GM23338 (cell line): ENCODE data around the gene KCNF1. TPM values are rescaled to one million over a fixed set of nuclear protein-coding genes. Genes with fewer than 3 reads are reported as not detected.

Experiments
- ATAC-seq: fragments of 200-7000 bp; cut with Tn5 transposase; 3 replicates; pipeline ENCODE4 v1.9.1; 2020
- DNase-seq: peaks from one replicate; pipeline ENCODE4 v3.0.0-alpha.2; 2015; ENCODE audit warnings: low spot score
- H2AFZ ChIP-seq: fragments of 200-600 bp; sonication (generic); 2 replicates; pipeline ENCODE4 v1.8.0; 2016; ENCODE audit warnings: antibody characterized with exemption, mild to moderate bottlenecking, moderate library complexity
- H3F3A ChIP-seq: fragments of 200-600 bp; sonication (generic); replicated peaks from 2 replicates; pipeline ENCODE4 v1.8.0; 2017; ENCODE audit warnings: antibody characterized with exemption, mixed run types, low read depth
- H3K27ac ChIP-seq: fragments of 200-600 bp; sonication (generic); 2 replicates; pipeline ENCODE4 v1.6.1; 2016; ENCODE audit warnings: low read depth
- H3K27me3 ChIP-seq: fragments of 200-600 bp; sonication (generic); 2 replicates; pipeline ENCODE4 v1.8.0; 2016; ENCODE audit warnings: mild to moderate bottlenecking, mixed run types, moderate library complexity; ENCODE audit not compliant: insufficient read depth
- H3K36me3 ChIP-seq: fragments of 200-600 bp; sonication (generic); 2 replicates; pipeline ENCODE4 v1.8.0; 2016; ENCODE audit warnings: mild to moderate bottlenecking; ENCODE audit not compliant: insufficient read depth
- H3K4me1 ChIP-seq: fragments of 200-600 bp; sonication (generic); 2 replicates; pipeline ENCODE4 v1.8.0; 2016; ENCODE audit warnings: mild to moderate bottlenecking, moderate library complexity; ENCODE audit not compliant: insufficient read depth
- H3K4me2 ChIP-seq: fragments of 200-600 bp; sonication (generic); 2 replicates; pipeline ENCODE4 v1.7.1; 2017; ENCODE audit warnings: mixed run types
- H3K4me3 ChIP-seq: fragments of 200-600 bp; sonication (generic); 2 replicates; pipeline ENCODE4 v1.6.1; 2016; ENCODE audit warnings: mixed run types
- H3K79me2 ChIP-seq: fragments of 200-600 bp; sonication (generic); replicated peaks from 2 replicates; pipeline ENCODE4 v1.8.0; 2017; ENCODE audit warnings: mild to moderate bottlenecking; ENCODE audit not compliant: insufficient read depth
- H3K9me2 ChIP-seq: fragments of 200-600 bp; sonication (generic); 2 replicates; pipeline ENCODE4 v1.8.0; 2017; ENCODE audit not compliant: insufficient read depth
- H4K20me1 ChIP-seq: fragments of 200-600 bp; sonication (generic); replicated peaks from 2 replicates; pipeline ENCODE4 v1.8.0; 2017; ENCODE audit warnings: mild to moderate bottlenecking; ENCODE audit not compliant: insufficient read depth
- H3K27ac Mint-ChIP-seq: 2 replicates; pipeline ENCODE4 v1.8.0; 2020; ENCODE audit warnings: inconsistent platforms, mild to moderate bottlenecking, moderate library complexity, mixed read lengths
- H3K27me3 Mint-ChIP-seq: 3 replicates; pipeline ENCODE4 v1.8.0; 2022; ENCODE audit warnings: low read depth, mild to moderate bottlenecking, moderate library complexity, mixed read lengths, inconsistent platforms; ENCODE audit not compliant: insufficient read depth, poor library complexity
- H3K36me3 Mint-ChIP-seq: 3 replicates; pipeline ENCODE4 v1.8.0; 2021; ENCODE audit warnings: low read depth, mild to moderate bottlenecking, inconsistent platforms, moderate library complexity, mixed read lengths
- H3K4me1 Mint-ChIP-seq: 3 replicates; pipeline ENCODE4 v1.8.0; 2020; ENCODE audit warnings: mild to moderate bottlenecking, inconsistent platforms, mixed read lengths
- H3K4me3 Mint-ChIP-seq: 3 replicates; pipeline ENCODE4 v1.8.0; 2021; ENCODE audit warnings: moderate library complexity, mild to moderate bottlenecking, inconsistent platforms, mixed read lengths
- H3K9me3 Mint-ChIP-seq: 3 replicates; pipeline ENCODE4 v1.8.0; 2020; ENCODE audit warnings: moderate library complexity, mild to moderate bottlenecking, inconsistent platforms, mixed read lengths
- CREB1 ChIP-seq: fragments of 250-450 bp; sonication (Bioruptor Pico); IDR thresholded peaks from 2 replicates; pipeline ENCODE4 v1.5.0; 2020; ENCODE audit warnings: low read depth, mild to moderate bottlenecking, moderate library complexity
- CTCF ChIP-seq, 2 experiments: fragments of 200-600 bp in 1 of 2; sonication (generic) in 1 of 2; conservative IDR thresholded peaks; 2 replicates each; pipeline versions ENCODE4 v1.5.1 to v1.6.1; 2016 to 2017; ENCODE audit warnings: antibody characterized with exemption in 2 of 2, low read depth in 2 of 2, mild to moderate bottlenecking in 2 of 2, moderate library complexity in 1 of 2
- EZH2phosphoT487 ChIP-seq: fragments of 200-600 bp; sonication (generic); IDR thresholded peaks from one replicate; pipeline ENCODE4 v1.8.1; 2018; ENCODE audit warnings: antibody characterized with exemption; ENCODE audit not compliant: unreplicated experiment
- JUNB ChIP-seq: IDR thresholded peaks from one replicate; pipeline ENCODE4 v1.6.1; 2016; ENCODE audit warnings: antibody characterized with exemption; ENCODE audit not compliant: unreplicated experiment
- NANOG ChIP-seq: IDR thresholded peaks from 2 replicates; pipeline ENCODE4 v1.6.1; 2016; ENCODE audit warnings: antibody characterized with exemption, borderline replicate concordance
- POLR2AphosphoS5 ChIP-seq: IDR thresholded peaks from 2 replicates; pipeline ENCODE4 v1.6.1; 2016; ENCODE audit warnings: antibody characterized with exemption, low read depth
- REST ChIP-seq: IDR thresholded peaks from one replicate; pipeline ENCODE4 v1.6.1; 2018; ENCODE audit warnings: antibody characterized with exemption; ENCODE audit not compliant: unreplicated experiment
- ZNF114 ChIP-seq: fragments of 250-450 bp; sonication (Bioruptor Pico); IDR thresholded peaks from 2 replicates; pipeline ENCODE4 v1.5.0; 2020; ENCODE audit warnings: mild to moderate bottlenecking, moderate library complexity
- ZNF331 ChIP-seq: fragments of 250-450 bp; sonication (Bioruptor Pico); IDR thresholded peaks from 2 replicates; pipeline ENCODE4 v1.5.0; 2020; ENCODE audit warnings: low read depth, mild to moderate bottlenecking, moderate library complexity
- polyA plus RNA-seq: library from polyadenylated mRNA; unstranded; fragments of >200 nt; fragmentation: Nextera tagmentation; extraction: Ambion mirVana; gene quantifications from 2 replicates; pipeline ENCODE4 v1.2.1, GENCODE V29; 2016
- total RNA-seq: library from RNA; depleted of rRNA; stranded (reverse); fragments of >200 nt; shearing (Covaris generic); gene quantifications from 2 replicates; pipeline ENCODE4 v1.2.3, GENCODE V29; 2014
- TF ChIP-seq, protein P1 (sequence below): fragments of 250-450 bp; sonication (Bioruptor Pico); IDR thresholded peaks from 2 replicates; pipeline ENCODE4 v1.5.0; 2020; ENCODE audit warnings: mild to moderate bottlenecking, moderate library complexity
- TF ChIP-seq, protein P2 (sequence below): IDR thresholded peaks from 2 replicates; pipeline ENCODE4 v1.6.1; 2016; ENCODE audit warnings: antibody characterized with exemption

KCNF1 gene
- total and polyA plus RNA-seq, 2 experiments from 2014 or later: 0.11 to 1.5 TPM

DNA sequence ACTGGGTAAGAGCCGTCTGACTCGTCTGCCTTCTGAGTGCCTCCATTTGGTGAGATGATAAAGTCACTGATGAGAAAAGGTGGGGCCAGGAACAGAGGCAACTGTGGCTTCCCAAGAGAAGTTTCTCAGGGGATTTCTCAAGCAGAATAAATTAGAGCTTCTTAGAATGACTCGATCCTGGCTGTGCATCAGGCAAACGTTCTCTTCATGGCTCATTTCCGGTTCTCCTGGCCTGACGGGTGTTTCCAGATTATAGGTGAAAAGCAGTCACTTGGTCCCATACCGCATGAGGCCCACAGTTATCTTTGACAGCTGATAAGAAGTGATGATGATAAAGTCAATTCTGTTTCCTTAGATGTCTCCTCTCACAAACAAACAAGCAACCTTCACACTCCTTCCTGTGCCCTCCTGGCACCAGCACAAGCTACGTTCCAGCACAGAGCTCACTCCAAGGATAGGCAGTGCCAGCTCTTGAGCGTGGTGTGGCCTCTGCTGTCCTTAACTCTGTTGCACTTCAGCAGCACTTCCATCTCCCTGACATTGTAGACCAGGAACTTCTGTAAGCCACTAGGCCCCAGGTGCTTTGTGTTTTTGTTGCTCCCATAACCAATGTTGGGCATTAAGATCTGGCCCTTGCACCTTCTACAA lies 37.8 kb upstream of the KCNF1 start (continued):
- TF ChIP-seq NANOG: no peak

DNA sequence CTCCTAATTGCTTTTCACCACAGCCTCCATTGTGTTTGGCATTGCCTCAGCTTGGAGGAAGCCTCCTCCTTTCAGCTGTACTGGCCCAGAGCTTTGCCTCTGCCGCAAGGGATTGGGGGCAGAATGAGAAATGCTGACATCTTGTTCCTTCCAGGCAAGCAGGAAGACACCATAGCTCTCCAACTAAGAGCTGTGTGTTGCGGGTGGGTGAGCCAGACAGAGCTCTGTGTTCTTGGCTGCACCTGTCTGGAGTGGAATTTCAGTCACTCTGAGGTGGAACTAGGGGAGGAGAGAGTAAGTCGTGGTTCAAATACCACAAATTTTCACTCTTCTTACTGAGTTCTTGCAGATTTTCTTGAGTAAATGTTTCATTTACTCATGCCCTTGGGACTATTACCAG lies 36.6 kb upstream of the KCNF1 start:
- Histone ChIP-seq H3K36me3 (no peaks in the 10 kb centered on the region; the same call in 1 of the 2 replicates), H3K27me3 (no peaks in the 10 kb centered on the region), H3K4me2 (no peak overlapping the region), H3F3A (no peaks in the 10 kb centered on the region), H3K27ac (no peak overlapping the region), H3K4me1 (peaks cover 3% of the 10 kb centered on the region; the same call in 1 of the 2 replicates), H3K79me2 (no peaks in the 10 kb centered on the region), H3K9me2 (no peaks in the 10 kb centered on the region), H3K4me3 (no peak overlapping the region), H4K20me1 (no peaks in the 10 kb centered on the region), H2AFZ (no peak overlapping the region)
- no peak for ATAC-seq
- no peak overlapping the region for H3K4me3 Mint-ChIP-seq
- peaks cover 8% of the 10 kb centered on the region for H3K27me3 Mint-ChIP-seq
- no peak for DNase-seq
- peaks cover 11% of the 10 kb centered on the region for H3K4me1 Mint-ChIP-seq
- peaks cover 4% of the 10 kb centered on the region; the same call in 1 of the 3 replicates for H3K36me3 Mint-ChIP-seq
- peaks cover 12% of the 10 kb centered on the region; the same call in 2 of the 3 replicates for H3K9me3 Mint-ChIP-seq
- TF ChIP-seq EZH2phosphoT487 (no peak), CTCF (conservative IDR thresholded peaks at IDR 0.05; ENCODE audit: low read depth in 2 of 2) (no peak), JUNB (no peak), CREB1 (CRISPR knock-in tag) (no peak), POLR2AphosphoS5 (no peak), NANOG (no peak), REST (no peak), ZNF331 (CRISPR knock-in tag) (no peak), ZNF114 (CRISPR knock-in tag) (no peak)
- TF ChIP-seq, protein P1, sequence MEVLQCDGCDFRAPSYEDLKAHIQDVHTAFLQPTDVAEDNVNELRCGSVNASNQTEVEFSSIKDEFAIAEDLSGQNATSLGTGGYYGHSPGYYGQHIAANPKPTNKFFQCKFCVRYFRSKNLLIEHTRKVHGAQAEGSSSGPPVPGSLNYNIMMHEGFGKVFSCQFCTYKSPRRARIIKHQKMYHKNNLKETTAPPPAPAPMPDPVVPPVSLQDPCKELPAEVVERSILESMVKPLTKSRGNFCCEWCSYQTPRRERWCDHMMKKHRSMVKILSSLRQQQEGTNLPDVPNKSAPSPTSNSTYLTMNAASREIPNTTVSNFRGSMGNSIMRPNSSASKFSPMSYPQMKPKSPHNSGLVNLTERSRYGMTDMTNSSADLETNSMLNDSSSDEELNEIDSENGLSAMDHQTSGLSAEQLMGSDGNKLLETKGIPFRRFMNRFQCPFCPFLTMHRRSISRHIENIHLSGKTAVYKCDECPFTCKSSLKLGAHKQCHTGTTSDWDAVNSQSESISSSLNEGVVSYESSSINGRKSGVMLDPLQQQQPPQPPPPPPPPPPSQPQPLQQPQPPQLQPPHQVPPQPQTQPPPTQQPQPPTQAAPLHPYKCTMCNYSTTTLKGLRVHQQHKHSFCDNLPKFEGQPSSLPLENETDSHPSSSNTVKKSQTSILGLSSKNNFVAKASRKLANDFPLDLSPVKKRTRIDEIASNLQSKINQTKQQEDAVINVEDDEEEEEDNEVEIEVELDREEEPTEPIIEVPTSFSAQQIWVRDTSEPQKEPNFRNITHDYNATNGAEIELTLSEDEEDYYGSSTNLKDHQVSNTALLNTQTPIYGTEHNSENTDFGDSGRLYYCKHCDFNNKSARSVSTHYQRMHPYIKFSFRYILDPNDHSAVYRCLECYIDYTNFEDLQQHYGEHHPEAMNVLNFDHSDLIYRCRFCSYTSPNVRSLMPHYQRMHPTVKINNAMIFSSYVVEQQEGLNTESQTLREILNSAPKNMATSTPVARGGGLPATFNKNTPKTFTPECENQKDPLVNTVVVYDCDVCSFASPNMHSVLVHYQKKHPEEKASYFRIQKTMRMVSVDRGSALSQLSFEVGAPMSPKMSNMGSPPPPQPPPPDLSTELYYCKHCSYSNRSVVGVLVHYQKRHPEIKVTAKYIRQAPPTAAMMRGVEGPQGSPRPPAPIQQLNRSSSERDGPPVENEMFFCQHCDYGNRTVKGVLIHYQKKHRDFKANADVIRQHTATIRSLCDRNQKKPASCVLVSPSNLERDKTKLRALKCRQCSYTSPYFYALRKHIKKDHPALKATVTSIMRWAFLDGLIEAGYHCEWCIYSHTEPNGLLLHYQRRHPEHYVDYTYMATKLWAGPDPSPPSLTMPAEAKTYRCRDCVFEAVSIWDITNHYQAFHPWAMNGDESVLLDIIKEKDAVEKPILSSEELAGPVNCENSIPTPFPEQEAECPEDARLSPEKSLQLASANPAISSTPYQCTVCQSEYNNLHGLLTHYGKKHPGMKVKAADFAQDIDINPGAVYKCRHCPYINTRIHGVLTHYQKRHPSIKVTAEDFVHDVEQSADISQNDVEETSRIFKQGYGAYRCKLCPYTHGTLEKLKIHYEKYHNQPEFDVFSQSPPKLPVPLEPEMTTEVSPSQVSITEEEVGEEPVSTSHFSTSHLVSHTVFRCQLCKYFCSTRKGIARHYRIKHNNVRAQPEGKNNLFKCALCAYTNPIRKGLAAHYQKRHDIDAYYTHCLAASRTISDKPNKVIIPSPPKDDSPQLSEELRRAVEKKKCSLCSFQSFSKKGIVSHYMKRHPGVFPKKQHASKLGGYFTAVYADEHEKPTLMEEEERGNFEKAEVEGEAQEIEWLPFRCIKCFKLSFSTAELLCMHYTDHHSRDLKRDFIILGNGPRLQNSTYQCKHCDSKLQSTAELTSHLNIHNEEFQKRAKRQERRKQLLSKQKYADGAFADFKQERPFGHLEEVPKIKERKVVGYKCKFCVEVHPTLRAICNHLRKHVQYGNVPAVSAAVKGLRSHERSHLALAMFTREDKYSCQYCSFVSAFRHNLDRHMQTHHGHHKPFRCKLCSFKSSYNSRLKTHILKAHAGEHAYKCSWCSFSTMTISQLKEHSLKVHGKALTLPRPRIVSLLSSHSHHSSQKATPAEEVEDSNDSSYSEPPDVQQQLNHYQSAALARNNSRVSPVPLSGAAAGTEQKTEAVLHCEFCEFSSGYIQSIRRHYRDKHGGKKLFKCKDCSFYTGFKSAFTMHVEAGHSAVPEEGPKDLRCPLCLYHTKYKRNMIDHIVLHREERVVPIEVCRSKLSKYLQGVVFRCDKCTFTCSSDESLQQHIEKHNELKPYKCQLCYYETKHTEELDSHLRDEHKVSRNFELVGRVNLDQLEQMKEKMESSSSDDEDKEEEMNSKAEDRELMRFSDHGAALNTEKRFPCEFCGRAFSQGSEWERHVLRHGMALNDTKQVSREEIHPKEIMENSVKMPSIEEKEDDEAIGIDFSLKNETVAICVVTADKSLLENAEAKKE (CRISPR knock-in tag): no peak
- TF ChIP-seq, protein P2, sequence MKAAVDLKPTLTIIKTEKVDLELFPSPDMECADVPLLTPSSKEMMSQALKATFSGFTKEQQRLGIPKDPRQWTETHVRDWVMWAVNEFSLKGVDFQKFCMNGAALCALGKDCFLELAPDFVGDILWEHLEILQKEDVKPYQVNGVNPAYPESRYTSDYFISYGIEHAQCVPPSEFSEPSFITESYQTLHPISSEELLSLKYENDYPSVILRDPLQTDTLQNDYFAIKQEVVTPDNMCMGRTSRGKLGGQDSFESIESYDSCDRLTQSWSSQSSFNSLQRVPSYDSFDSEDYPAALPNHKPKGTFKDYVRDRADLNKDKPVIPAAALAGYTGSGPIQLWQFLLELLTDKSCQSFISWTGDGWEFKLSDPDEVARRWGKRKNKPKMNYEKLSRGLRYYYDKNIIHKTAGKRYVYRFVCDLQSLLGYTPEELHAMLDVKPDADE: no peak
- H3K27ac Mint-ChIP-seq: no peak overlapping the region
